GM19023 (cell line): ENCODE measurements around the gene SMDT1.
"Not testable (repeated sequence)": the region's sequence is repeated elsewhere in the genome, so short reads cannot be mapped to it uniquely, and the experiment has no call there.

ENCODE experiments used
- ATAC-seq: cut with Tn5 transposase; IDR thresholded peaks from one replicate; pipeline ENCODE4 v1.9.1; 2021; ENCODE audit warnings: mild to moderate bottlenecking, moderate library complexity; ENCODE audit not compliant: unreplicated experiment

The SMDT1 gene

GRCh38 chr22:42108848-42109247 lies 29.3 kb downstream of the SMDT1 start:
- no peak for ATAC-seq

GRCh38 chr22:42111798-42112197 lies 32.3 kb downstream of the SMDT1 start:
- ATAC-seq = no peak

- not testable (repeated sequence) for ATAC-seq
Observed at GRCh38 chr22:42112793-42113192, 33.3 kb downstream of the SMDT1 start.

- no peak for ATAC-seq
Observed at GRCh38 chr22:42114721-42115120, 35.2 kb downstream of the SMDT1 start.

- not testable (repeated sequence) for ATAC-seq
Observed at GRCh38 chr22:42115420-42115830, 35.9 kb downstream of the SMDT1 start.

- ATAC-seq = no peak
Observed at GRCh38 chr22:42116848-42117424, 37.4 kb downstream of the SMDT1 start.

- ATAC-seq = not testable (repeated sequence)
Observed at GRCh38 chr22:42120231-42121021, 40.9 kb downstream of the SMDT1 start.

- ATAC-seq = not testable (repeated sequence)
Observed at GRCh38 chr22:42123529-42123928, 44.0 kb downstream of the SMDT1 start.

GRCh38 chr22:42127606-42128005 lies 48.1 kb downstream of the SMDT1 start:
- ATAC-seq = no peak

GRCh38 chr22:42128007-42128406 lies 48.5 kb downstream of the SMDT1 start:
- ATAC-seq = not testable (repeated sequence)

GRCh38 chr22:42128776-42129694 lies 49.5 kb downstream of the SMDT1 start:
- ATAC-seq = not testable (repeated sequence)

- ATAC-seq = not testable (repeated sequence)
Observed at GRCh38 chr22:42130182-42130581, 50.7 kb downstream of the SMDT1 start.

GRCh38 chr22:42130639-42131431 lies 51.3 kb downstream of the SMDT1 start, which contains the start of gene CYP2D6:
Gene CYP2D6, minus strand, starts transcription at chr22:42130810. Its CDS starts 19 bp downstream, at chr22:42130791.
- not testable (repeated sequence) for ATAC-seq

- ATAC-seq = no peak
Observed at GRCh38 chr22:42131562-42131961, 52.1 kb downstream of the SMDT1 start.

- ATAC-seq = no peak
Observed at GRCh38 chr22:42132457-42132856, 53.0 kb downstream of the SMDT1 start.
